OCI-LY1 (cell line): Measurements from ENCODE around the gene FYN.

Source experiments
- CTCF ChIP-seq: fragments of 200-600 bp; sonication (generic), shearing (Covaris generic); IDR thresholded peaks from 2 replicates; pipeline ENCODE4 v1.5.1; 2017; ENCODE audit warnings: mild to moderate bottlenecking, antibody characterized with exemption, low read length, moderate library complexity, mixed read lengths
- EZH2 ChIP-seq: fragments of 200-600 bp; sonication (generic), shearing (Covaris generic); IDR thresholded peaks from 2 replicates; pipeline ENCODE4 v1.8.0; 2017; ENCODE audit warnings: borderline replicate concordance, mixed run types, mild to moderate bottlenecking, antibody characterized with exemption, low read length, moderate library complexity, mixed read lengths

GRCh38 chr6:111623046-111623718 is 250.1 kb downstream of the FYN start:
- TF ChIP-seq EZH2: no peak
- no peak for TF ChIP-seq CTCF
